PC-3 (cell line): ENCODE results near the gene TXK.

Source experiments
- CTCF ChIP-seq: fragments of 300-600 bp; sonication (generic); conservative IDR thresholded peaks from 2 replicates; pipeline ENCODE4 v1.5.1; 2017; ENCODE audit warnings: antibody characterized with exemption, low read depth, mild to moderate bottlenecking, low read length
- EZH2 ChIP-seq: fragments of 300-600 bp; sonication (generic); IDR thresholded peaks from one replicate; pipeline ENCODE4 v1.6.1; 2017; ENCODE audit warnings: antibody characterized with exemption, mild to moderate bottlenecking, low read length; ENCODE audit not compliant: unreplicated experiment
- EZH2phosphoT487 ChIP-seq: fragments of 300-600 bp; sonication (generic); IDR thresholded peaks from 2 replicates; pipeline ENCODE4 v1.6.1; 2018; ENCODE audit warnings: mild to moderate bottlenecking, antibody characterized with exemption, low read length, borderline replicate concordance

GRCh38 chr4:48028696-48029095, 105.4 kb downstream of the TXK start:
- no peak for TF ChIP-seq CTCF
- no peak for TF ChIP-seq EZH2phosphoT487
- no peak for TF ChIP-seq EZH2
